Cardiac fibroblast (primary cell): ENCODE measurements around the gene LSM4.
A peak's percentile ranks its signal among the peaks of the same experiment; 100 is the strongest.

ENCODE experiments used
- DNase-seq, 2 donors: peaks; one replicate each; pipeline versions ENCODE4 v3.0.0 to v3.0.0-alpha.2; 2010; ENCODE audit warnings: low read depth in 2 of 2
- H3K4me3 ChIP-seq, 2 donors: replicated peaks in 1 of 2; 1 replicate in 1 of 2; 2 replicates in 1 of 2; pipeline ENCODE4 v1.5.1; 2011; ENCODE audit warnings: low read depth in 2 of 2, low read length in 2 of 2, mild to moderate bottlenecking in 2 of 2, moderate library complexity in 1 of 2
- TF ChIP-seq, protein P1 (sequence below): IDR thresholded peaks from one replicate; pipeline ENCODE4 v1.5.1; 2011; ENCODE audit warnings: low read depth, mild to moderate bottlenecking, low read length, inconsistent platforms

The LSM4 gene

GRCh38 chr19:18289471-18290301 lies 33.2 kb downstream of the LSM4 start:
- no peak overlapping the region for H3K4me3 ChIP-seq
- peak in 1 of 2 donors; percentile 12 for DNase-seq
- TF ChIP-seq, protein P1, sequence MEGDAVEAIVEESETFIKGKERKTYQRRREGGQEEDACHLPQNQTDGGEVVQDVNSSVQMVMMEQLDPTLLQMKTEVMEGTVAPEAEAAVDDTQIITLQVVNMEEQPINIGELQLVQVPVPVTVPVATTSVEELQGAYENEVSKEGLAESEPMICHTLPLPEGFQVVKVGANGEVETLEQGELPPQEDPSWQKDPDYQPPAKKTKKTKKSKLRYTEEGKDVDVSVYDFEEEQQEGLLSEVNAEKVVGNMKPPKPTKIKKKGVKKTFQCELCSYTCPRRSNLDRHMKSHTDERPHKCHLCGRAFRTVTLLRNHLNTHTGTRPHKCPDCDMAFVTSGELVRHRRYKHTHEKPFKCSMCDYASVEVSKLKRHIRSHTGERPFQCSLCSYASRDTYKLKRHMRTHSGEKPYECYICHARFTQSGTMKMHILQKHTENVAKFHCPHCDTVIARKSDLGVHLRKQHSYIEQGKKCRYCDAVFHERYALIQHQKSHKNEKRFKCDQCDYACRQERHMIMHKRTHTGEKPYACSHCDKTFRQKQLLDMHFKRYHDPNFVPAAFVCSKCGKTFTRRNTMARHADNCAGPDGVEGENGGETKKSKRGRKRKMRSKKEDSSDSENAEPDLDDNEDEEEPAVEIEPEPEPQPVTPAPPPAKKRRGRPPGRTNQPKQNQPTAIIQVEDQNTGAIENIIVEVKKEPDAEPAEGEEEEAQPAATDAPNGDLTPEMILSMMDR: no peak

- TF ChIP-seq, protein P1: no peak
- no peak for DNase-seq
- H3K4me3 ChIP-seq: no peak overlapping the region
These were observed 34.8 kb downstream of the LSM4 start for GRCh38 chr19:18287836-18288772.

- TF ChIP-seq, protein P1: no peak
- no peak for DNase-seq
- no peak overlapping the region for H3K4me3 ChIP-seq
These were observed 35.8 kb downstream of the LSM4 start for GRCh38 chr19:18286973-18287635.

GRCh38 chr19:18284712-18285360 lies 38.0 kb downstream of the LSM4 start:
- no peak for DNase-seq
- TF ChIP-seq, protein P1: no peak
- H3K4me3 ChIP-seq: no peak overlapping the region

GRCh38 chr19:18283338-18283737 lies 39.5 kb downstream of the LSM4 start:
- TF ChIP-seq, protein P1: no peak
- no peak for DNase-seq
- H3K4me3 ChIP-seq: no peak overlapping the region

- DNase-seq: no peak
- no peak overlapping the region for H3K4me3 ChIP-seq
- TF ChIP-seq, protein P1: no peak
These were observed 40.1 kb downstream of the LSM4 start for GRCh38 chr19:18282788-18283141.
